ENCODE data around the gene PLAC8L1. TPM values are rescaled to one million over a fixed set of nuclear protein-coding genes. Genes with fewer than 3 reads are reported as not detected.
A peak's percentile ranks its signal among the peaks of the same experiment; 100 is the strongest.

PLAC8L1 gene
- total RNA-seq, 2 experiments from 2014 or later: 0.28 to 2.1 TPM

DNA sequence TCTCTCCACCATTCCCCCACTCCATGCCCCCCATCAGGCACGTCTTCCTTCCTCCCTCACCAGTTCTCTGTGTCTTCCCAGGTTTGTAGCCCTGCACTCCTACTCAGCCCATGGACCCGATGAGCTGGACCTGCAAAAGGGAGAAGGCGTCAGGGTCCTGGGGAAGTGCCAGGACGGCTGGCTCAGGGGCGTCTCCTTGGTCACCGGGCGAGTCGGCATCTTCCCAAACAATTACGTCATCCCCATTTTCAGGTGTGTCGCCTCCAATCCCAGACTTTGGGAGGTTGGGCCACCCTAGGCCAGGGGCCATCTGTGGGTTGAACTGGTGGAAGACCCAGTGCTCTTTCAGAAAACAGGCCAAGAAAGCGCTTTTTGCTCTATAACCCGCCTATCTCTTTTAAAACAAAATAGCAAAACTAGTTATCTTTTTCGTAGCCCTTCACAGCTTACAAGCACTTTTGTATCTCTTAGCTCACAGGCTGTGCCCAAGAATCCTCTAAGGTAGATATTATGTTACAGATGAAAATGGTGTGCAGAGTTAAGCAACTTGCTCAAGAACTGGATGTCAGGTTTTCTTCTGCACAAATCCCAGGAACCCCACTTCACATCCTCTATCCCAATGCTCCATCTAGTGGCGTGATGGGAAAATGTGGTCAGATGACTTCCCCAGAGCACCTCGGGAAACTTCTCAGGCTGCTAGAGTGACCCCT, 56.2 kb downstream of the PLAC8L1 start:
- peak; percentile 23 for DNase-seq (ENCODE audit: low spot score)
- POLR2A ChIA-PET: interaction anchor here (0.7 kb wide), 1 partner anchor 16 kb away, joined by 4 read pairs; no protein-coding TSS in a partner anchor
- intact Hi-C loops (cut with micrococcal nuclease; ENCODE audit: unreplicated experiment): no loop called here

DNA sequence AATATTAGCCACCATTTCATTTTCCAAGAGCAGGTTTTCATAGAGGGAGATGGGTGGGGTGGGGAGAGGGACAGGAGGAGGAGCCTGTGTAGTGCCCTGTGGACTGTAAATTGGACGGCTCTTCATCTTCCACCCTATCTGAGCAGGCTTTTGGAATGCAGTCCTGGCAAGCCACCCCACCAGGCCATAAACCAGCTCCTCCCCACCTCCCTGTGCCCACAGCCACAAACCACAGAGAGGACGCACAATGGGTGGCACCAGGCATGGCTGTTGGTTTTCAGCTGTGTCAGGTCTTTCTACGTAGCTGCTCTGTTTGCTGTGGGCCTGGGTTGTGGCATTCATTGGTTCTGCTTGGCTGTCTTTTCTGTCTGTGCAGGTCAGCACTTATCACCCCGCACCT, 58.0 kb downstream of the PLAC8L1 start:
- Histone ChIP-seq H3K27ac (ENCODE audit: low read depth, low read length, poor library complexity, severe bottlenecking) (no peak overlapping the region), H3K4me3 (ENCODE audit: low read depth, low read length, poor library complexity, severe bottlenecking) (no peak overlapping the region), H3K9me2 (ENCODE audit: insufficient read depth, low read length) (no peaks in the 10 kb centered on the region), H3K36me3 (ENCODE audit: insufficient read depth, low read length) (no peaks in the 10 kb centered on the region), H3K4me2 (ENCODE audit: low read length) (no peak overlapping the region), H2AFZ (ENCODE audit: low read length) (no peak overlapping the region), H4K20me1 (ENCODE audit: insufficient read depth, low read length) (no peaks in the 10 kb centered on the region), H3K4me1 (ENCODE audit: insufficient read depth, low read length, poor library complexity, severe bottlenecking) (no peaks in the 10 kb centered on the region), H3K79me2 (ENCODE audit: insufficient read depth, low read depth, low read length) (no peaks in the 10 kb centered on the region), H3K9me3 (ENCODE audit: low read length) (no peaks in the 10 kb centered on the region)
- TF ChIP-seq EZH2phosphoT487 (IDR thresholded peaks at IDR 0.05; ENCODE audit: borderline replicate concordance, low read depth, low read length): no peak
- TF ChIP-seq, protein P1, sequence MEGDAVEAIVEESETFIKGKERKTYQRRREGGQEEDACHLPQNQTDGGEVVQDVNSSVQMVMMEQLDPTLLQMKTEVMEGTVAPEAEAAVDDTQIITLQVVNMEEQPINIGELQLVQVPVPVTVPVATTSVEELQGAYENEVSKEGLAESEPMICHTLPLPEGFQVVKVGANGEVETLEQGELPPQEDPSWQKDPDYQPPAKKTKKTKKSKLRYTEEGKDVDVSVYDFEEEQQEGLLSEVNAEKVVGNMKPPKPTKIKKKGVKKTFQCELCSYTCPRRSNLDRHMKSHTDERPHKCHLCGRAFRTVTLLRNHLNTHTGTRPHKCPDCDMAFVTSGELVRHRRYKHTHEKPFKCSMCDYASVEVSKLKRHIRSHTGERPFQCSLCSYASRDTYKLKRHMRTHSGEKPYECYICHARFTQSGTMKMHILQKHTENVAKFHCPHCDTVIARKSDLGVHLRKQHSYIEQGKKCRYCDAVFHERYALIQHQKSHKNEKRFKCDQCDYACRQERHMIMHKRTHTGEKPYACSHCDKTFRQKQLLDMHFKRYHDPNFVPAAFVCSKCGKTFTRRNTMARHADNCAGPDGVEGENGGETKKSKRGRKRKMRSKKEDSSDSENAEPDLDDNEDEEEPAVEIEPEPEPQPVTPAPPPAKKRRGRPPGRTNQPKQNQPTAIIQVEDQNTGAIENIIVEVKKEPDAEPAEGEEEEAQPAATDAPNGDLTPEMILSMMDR (conservative IDR thresholded peaks at IDR 0.05; ENCODE audit: low read length): no peak
- no peak for DNase-seq (ENCODE audit: low spot score)
- CTCF ChIA-PET (ENCODE audit: unreplicated experiment): no interaction called here
- intact Hi-C loops (cut with micrococcal nuclease; ENCODE audit: unreplicated experiment): no loop called here
- POLR2A ChIA-PET: interaction anchor here (0.6 kb wide), 1 partner anchor 41 kb away, joined by 5 read pairs; no protein-coding TSS in a partner anchor
- BruUV-seq (replicated peaks): no TSS peak

More for the DNA sequence above, 56.2 kb downstream of the PLAC8L1 start:
- BruUV-seq (replicated peaks): no TSS peak
- H3K4me2 ChIP-seq (ENCODE audit: low read length): no peak overlapping the region
- H3K79me2 ChIP-seq (ENCODE audit: insufficient read depth, low read depth, low read length): no peaks in the 10 kb centered on the region
- no peak overlapping the region for H3K27ac ChIP-seq (ENCODE audit: low read depth, low read length, poor library complexity, severe bottlenecking)
- no peaks in the 10 kb centered on the region for H3K36me3 ChIP-seq (ENCODE audit: insufficient read depth, low read length)
- no peaks in the 10 kb centered on the region for H3K9me3 ChIP-seq (ENCODE audit: low read length)
- no peaks in the 10 kb centered on the region for H3K4me1 ChIP-seq (ENCODE audit: insufficient read depth, low read length, poor library complexity, severe bottlenecking)
- no peaks in the 10 kb centered on the region for H3K9me2 ChIP-seq (ENCODE audit: insufficient read depth, low read length)
- H4K20me1 ChIP-seq (ENCODE audit: insufficient read depth, low read length): no peaks in the 10 kb centered on the region
- TF ChIP-seq, protein P1 (conservative IDR thresholded peaks at IDR 0.05; ENCODE audit: low read length): peak; percentile 74
- TF ChIP-seq EZH2phosphoT487 (IDR thresholded peaks at IDR 0.05; ENCODE audit: borderline replicate concordance, low read depth, low read length): no peak
- no peak overlapping the region for H2AFZ ChIP-seq (ENCODE audit: low read length)
- CTCF ChIA-PET (ENCODE audit: unreplicated experiment): no interaction called here
- H3K4me3 ChIP-seq (ENCODE audit: low read depth, low read length, poor library complexity, severe bottlenecking): no peak overlapping the region

DNA sequence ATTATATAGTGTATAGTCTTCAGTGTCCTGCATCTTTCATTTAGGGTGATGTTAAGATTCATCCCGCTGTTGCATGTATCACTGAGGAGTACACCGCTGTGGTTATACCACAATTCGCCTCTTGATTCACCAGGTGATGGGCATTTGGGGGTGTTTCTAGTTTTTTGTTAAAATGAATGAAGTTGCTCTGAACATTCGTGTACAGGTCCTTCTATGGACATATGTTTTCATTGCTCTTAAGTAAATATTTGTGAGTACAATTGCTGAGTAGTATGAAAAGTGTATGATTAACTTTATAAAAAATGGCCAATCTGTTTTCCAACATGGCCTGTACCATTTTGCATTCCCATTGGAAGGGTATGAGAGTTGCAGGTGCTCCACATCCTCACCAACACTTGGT, 61.7 kb downstream of the PLAC8L1 start:
- DNase-seq (ENCODE audit: low spot score): no peak
- Histone ChIP-seq H3K36me3 (ENCODE audit: insufficient read depth, low read length) (no peaks in the 10 kb centered on the region), H3K9me2 (ENCODE audit: insufficient read depth, low read length) (no peaks in the 10 kb centered on the region), H3K4me2 (ENCODE audit: low read length) (no peak overlapping the region), H2AFZ (ENCODE audit: low read length) (no peak overlapping the region), H4K20me1 (ENCODE audit: insufficient read depth, low read length) (no peaks in the 10 kb centered on the region), H3K79me2 (ENCODE audit: insufficient read depth, low read depth, low read length) (no peaks in the 10 kb centered on the region), H3K27ac (ENCODE audit: low read depth, low read length, poor library complexity, severe bottlenecking) (no peak overlapping the region), H3K4me3 (ENCODE audit: low read depth, low read length, poor library complexity, severe bottlenecking) (no peak overlapping the region), H3K4me1 (ENCODE audit: insufficient read depth, low read length, poor library complexity, severe bottlenecking) (no peaks in the 10 kb centered on the region), H3K9me3 (ENCODE audit: low read length) (no peaks in the 10 kb centered on the region)
- TF ChIP-seq EZH2phosphoT487 (IDR thresholded peaks at IDR 0.05; ENCODE audit: borderline replicate concordance, low read depth, low read length): no peak
- TF ChIP-seq, protein P1 (conservative IDR thresholded peaks at IDR 0.05; ENCODE audit: low read length): no peak
- no TSS peak for BruUV-seq (replicated peaks)
- ChIA-PET CTCF (ENCODE audit: unreplicated experiment) (no interaction called here), POLR2A (no interaction called here)
- intact Hi-C loops (cut with micrococcal nuclease; ENCODE audit: unreplicated experiment): no loop called here
